ENCODE measurements around the gene NID1. TPM values are rescaled to one million over a fixed set of nuclear protein-coding genes. Genes with fewer than 3 reads are reported as not detected.

NID1 gene
- total RNA-seq, 1 donor from 2014 or later = 45.0 TPM

GRCh38 chr1:236072001-236072400 lies 7.1 kb upstream of the NID1 start:
- no peak overlapping the region for H3K4me3 Mint-ChIP-seq
- H3K9me3 Mint-ChIP-seq = peaks cover 16% of the 10 kb centered on the region
- H3K27ac Mint-ChIP-seq = no peak overlapping the region
- H3K36me3 Mint-ChIP-seq = no peaks in the 10 kb centered on the region
- TF ChIP-seq, protein P1, sequence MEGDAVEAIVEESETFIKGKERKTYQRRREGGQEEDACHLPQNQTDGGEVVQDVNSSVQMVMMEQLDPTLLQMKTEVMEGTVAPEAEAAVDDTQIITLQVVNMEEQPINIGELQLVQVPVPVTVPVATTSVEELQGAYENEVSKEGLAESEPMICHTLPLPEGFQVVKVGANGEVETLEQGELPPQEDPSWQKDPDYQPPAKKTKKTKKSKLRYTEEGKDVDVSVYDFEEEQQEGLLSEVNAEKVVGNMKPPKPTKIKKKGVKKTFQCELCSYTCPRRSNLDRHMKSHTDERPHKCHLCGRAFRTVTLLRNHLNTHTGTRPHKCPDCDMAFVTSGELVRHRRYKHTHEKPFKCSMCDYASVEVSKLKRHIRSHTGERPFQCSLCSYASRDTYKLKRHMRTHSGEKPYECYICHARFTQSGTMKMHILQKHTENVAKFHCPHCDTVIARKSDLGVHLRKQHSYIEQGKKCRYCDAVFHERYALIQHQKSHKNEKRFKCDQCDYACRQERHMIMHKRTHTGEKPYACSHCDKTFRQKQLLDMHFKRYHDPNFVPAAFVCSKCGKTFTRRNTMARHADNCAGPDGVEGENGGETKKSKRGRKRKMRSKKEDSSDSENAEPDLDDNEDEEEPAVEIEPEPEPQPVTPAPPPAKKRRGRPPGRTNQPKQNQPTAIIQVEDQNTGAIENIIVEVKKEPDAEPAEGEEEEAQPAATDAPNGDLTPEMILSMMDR (IDR thresholded peaks at IDR 0.05; ENCODE audit: unreplicated experiment) = no peak
- no peaks in the 10 kb centered on the region for H3K4me1 Mint-ChIP-seq
- no peak for DNase-seq (ENCODE audit: low spot score in 2 of 2, unreplicated experiment in 2 of 2)
- peaks cover 15% of the 10 kb centered on the region for H3K27me3 Mint-ChIP-seq (ENCODE audit: low read depth)

DNA sequence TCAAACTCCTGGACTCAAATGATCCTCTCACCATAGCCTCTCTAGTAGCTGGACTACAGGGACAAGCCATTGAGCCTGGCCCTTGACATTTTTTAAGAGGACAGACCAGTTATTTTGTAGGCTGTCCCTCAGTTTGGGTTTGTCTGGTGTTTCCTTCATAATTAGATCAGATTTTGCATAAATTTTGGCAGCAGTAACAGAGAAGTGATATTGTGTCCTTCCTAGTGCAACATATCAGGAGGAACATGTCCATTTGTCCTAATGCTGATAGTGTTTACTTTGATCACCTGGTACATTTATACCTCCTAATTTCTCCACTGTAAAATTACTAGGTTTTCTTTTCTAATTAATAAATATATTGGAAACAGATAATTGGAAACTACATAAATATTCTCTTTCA lies 5.9 kb upstream of the NID1 start:
- H3K4me3 Mint-ChIP-seq = no peak overlapping the region
- H3K4me1 Mint-ChIP-seq = peaks cover 4% of the 10 kb centered on the region
- H3K9me3 Mint-ChIP-seq = peaks cover 16% of the 10 kb centered on the region
- H3K27me3 Mint-ChIP-seq (ENCODE audit: low read depth) = peaks cover 27% of the 10 kb centered on the region
- TF ChIP-seq, protein P1 (IDR thresholded peaks at IDR 0.05; ENCODE audit: unreplicated experiment) = no peak
- no peak for DNase-seq (ENCODE audit: low spot score in 2 of 2, unreplicated experiment in 2 of 2)
- no peaks in the 10 kb centered on the region for H3K36me3 Mint-ChIP-seq
- no peak overlapping the region for H3K27ac Mint-ChIP-seq

- no peak overlapping the region for H3K27ac Mint-ChIP-seq
- TF ChIP-seq, protein P1 (IDR thresholded peaks at IDR 0.05; ENCODE audit: unreplicated experiment) = no peak
- H3K4me3 Mint-ChIP-seq = no peak overlapping the region
- DNase-seq (ENCODE audit: low spot score in 2 of 2, unreplicated experiment in 2 of 2) = no peak
- H3K27me3 Mint-ChIP-seq (ENCODE audit: low read depth) = peaks cover 33% of the 10 kb centered on the region
- H3K4me1 Mint-ChIP-seq = peaks cover 9% of the 10 kb centered on the region
- no peaks in the 10 kb centered on the region for H3K36me3 Mint-ChIP-seq
- H3K9me3 Mint-ChIP-seq = peaks cover 16% of the 10 kb centered on the region
Measured at GRCh38 chr1:236069796-236070195, 4.9 kb upstream of the NID1 start.

DNA sequence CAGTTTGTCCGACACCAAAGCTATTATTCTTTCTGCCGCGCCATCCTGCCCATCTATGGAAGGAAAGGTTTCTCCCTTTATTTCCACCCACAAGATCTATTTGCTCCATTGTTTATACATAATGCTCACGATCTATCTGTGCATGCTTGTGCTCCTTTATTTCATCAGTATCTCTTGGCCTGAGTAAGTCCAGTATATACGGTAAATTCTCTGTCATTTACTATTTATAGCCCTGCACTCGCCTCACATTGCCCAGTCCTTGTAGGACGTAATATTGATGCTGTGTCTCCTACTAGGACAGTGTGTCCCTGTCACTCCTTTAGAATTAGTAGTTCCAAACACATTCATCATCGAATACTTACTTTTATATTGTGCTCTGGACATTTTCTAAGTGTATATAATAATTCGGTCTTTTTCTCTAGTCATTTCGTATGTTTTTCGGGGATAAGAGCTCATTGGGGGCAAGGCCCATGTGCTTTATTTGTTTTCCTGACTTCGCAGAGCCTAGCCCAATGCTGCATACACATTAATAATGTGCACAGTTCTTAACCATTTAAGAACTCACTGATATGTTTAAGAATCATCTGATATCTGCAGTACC lies 3.1 kb upstream of the NID1 start:
- peaks cover 43% of the 10 kb centered on the region for H3K27me3 Mint-ChIP-seq (ENCODE audit: low read depth)
- TF ChIP-seq, protein P1 (IDR thresholded peaks at IDR 0.05; ENCODE audit: unreplicated experiment) = no peak
- no peaks in the 10 kb centered on the region for H3K36me3 Mint-ChIP-seq
- no peak overlapping the region for H3K27ac Mint-ChIP-seq
- peaks cover 16% of the 10 kb centered on the region for H3K9me3 Mint-ChIP-seq
- no peak overlapping the region for H3K4me3 Mint-ChIP-seq
- H3K4me1 Mint-ChIP-seq = peaks cover 13% of the 10 kb centered on the region
- DNase-seq (ENCODE audit: low spot score in 2 of 2, unreplicated experiment in 2 of 2) = no peak

- H3K4me1 Mint-ChIP-seq = peaks cover 13% of the 10 kb centered on the region
- no peak overlapping the region for H3K27ac Mint-ChIP-seq
- DNase-seq (ENCODE audit: low spot score in 2 of 2, unreplicated experiment in 2 of 2) = no peak
- peaks cover 46% of the 10 kb centered on the region for H3K27me3 Mint-ChIP-seq (ENCODE audit: low read depth)
- no peak overlapping the region for H3K4me3 Mint-ChIP-seq
- peaks cover 16% of the 10 kb centered on the region for H3K9me3 Mint-ChIP-seq
- TF ChIP-seq, protein P1 (IDR thresholded peaks at IDR 0.05; ENCODE audit: unreplicated experiment) = no peak
- no peaks in the 10 kb centered on the region for H3K36me3 Mint-ChIP-seq
Measured at GRCh38 chr1:236066828-236067386, 2.0 kb upstream of the NID1 start.

Measured in mesothelial cell of epicardium (in vitro differentiated cells).